Left lobe of liver (tissue), 2 donors: ENCODE measurements around the gene NUP205. TPM values are rescaled to one million over a fixed set of nuclear protein-coding genes. Genes with fewer than 3 reads are reported as not detected.

Experiments
- ATAC-seq: fragments of 200-7000 bp; cut with Tn5 transposase; one replicate; pipeline ENCODE4 v1.9.1; 2020; ENCODE audit warnings: mild to moderate bottlenecking, moderate library complexity
- DNase-seq: peaks from one replicate; pipeline ENCODE4 v3.0.0-alpha.2; 2020; ENCODE audit warnings: low spot score
- total RNA-seq: library from RNA; stranded (reverse); gene quantifications from one replicate; pipeline ENCODE4 v1.2.1, GENCODE V29; 2021
- donor health status: DM: no; HTN: no; CAD: no; lungs with moderate emphysema.
- donor health status: DM: no; HTN: yes; CAD: no.

Gene NUP205
- total RNA-seq, 1 donor from 2014 or later: 12.2 TPM

DNA sequence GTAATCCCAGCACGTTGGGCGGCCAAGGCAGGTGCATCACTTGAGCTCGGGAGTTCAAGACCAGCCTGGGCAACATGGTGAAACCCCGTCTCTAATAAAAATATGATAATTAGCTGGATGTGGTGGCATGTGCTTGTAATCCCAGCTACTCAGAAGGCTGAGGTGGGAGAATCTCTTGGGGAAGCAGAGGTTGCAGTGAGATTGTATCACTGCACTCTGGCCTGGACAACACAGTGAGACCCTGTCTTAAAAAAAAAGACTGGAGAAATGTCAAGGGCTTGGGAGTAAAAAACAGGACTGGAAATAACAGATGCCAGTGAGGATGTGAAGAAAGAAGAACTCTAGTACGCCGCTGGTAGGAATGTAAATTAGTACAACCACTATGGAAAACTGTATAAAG is 16.7 kb upstream of the NUP205 start:
- DNase-seq: no peak
- no peak for ATAC-seq

GRCh38 chr7:135550196-135550595 is 7.5 kb upstream of the NUP205 start:
- ATAC-seq (no peak), DNase-seq (no peak)

DNA sequence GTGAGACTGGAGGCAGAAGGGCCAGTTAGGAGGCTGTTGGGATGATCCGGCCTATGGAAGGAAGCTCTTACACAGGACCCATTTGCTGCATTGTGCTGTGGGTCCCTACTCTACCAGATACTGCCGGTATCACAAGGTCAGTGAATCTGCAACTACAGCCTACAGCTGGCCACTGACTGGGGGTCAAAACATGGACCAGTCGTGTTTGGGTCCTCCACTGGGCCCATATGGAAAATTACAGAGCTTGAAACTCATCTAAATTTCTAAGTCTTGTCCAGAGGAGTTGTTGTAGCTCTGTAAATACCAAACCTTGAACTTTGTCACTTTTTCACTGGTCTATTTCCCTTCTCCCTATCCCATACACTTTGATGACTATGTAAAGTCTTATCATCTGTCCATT is 5.6 kb upstream of the NUP205 start:
- DNase-seq: no peak
- ATAC-seq: no peak

DNA sequence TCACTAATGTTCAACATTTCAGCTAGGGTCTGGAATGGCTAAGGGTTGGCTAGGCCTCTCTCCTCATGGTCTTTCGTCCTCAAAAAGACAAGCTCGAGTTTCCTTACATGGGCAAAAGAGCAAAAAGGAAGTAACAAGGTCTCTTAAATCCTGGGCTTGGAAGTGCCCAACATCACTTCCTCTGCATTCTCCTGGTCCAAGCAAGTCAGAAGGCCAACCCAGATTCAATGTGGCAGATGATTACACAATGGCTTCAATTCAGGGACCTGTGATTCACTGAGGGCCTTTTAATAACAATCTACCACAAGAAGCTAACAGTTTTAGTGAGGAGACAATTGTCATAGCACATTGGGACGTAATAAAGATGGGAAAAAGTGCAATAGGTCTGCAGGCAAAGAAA is 4.4 kb upstream of the NUP205 start:
- ATAC-seq: no peak
- no peak for DNase-seq

DNA sequence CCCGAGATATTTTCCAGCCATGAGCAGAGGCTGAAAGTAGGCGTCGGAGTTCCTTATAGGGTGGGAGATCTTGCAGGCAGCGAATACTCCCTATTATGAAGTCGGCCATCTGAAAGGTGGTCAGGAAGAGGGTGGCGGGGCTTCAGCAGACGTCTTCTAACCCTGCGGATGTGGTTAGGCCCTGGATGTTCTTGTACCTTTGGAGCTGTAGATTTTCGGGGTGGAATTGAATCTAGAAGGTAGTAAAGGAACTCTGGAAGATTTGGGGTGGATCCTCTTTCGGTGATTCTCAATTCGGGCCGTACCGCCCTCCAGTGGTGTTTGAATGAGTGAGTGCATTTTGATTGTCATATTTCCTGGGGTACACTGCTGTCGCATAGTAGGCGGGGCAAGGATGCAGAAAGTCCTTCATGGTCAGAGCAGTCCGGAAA is 635 bp downstream of the NUP205 start:
- ATAC-seq (peak; percentile 62), DNase-seq (peak; percentile 48)

- DNase-seq (no peak), ATAC-seq (no peak)
Observed at GRCh38 chr7:135558881-135559280, 1.2 kb downstream of the NUP205 start.

DNA sequence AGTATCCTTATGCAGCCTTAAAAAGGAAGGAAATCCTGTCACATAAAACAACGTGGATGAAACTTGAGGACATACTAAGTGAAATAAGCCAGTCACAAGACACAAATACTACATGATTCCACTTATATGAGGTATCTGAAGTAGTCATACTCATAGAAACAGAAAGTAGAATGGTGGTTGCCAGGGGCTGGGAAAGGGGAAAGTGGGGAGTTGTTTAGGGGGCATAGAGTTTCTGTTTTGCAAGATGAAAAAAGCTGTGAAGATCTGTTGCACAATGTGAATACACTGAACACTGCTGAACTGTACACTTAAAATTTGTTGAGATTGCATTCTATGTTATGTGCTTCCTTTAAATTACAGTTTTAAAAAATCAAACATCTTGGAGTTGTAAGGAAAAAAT is 2.9 kb downstream of the NUP205 start:
- DNase-seq (no peak), ATAC-seq (no peak)

DNA sequence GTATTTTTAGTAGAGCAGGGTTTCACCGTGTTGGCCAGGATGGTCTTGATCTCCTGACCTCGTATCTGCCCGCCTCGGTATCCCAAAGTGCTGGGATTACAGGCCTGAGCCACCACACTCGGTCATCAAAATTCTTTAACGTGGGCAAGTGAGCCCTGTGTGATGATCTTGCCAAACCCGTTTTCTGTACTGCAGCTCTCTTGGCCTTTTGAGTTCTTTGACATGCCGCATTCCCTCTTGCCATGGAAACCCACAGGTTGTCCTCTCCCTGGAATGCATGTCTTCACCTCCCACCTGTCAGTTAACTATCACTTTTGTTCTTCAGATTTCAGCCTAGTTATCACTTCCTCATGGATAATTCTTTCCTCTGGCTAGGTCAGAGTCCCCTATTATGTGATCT is 5.0 kb downstream of the NUP205 start:
- ATAC-seq (no peak), DNase-seq (no peak)

GRCh38 chr7:135571834-135572233 is 14.1 kb downstream of the NUP205 start:
- ATAC-seq (no peak), DNase-seq (no peak)

DNA sequence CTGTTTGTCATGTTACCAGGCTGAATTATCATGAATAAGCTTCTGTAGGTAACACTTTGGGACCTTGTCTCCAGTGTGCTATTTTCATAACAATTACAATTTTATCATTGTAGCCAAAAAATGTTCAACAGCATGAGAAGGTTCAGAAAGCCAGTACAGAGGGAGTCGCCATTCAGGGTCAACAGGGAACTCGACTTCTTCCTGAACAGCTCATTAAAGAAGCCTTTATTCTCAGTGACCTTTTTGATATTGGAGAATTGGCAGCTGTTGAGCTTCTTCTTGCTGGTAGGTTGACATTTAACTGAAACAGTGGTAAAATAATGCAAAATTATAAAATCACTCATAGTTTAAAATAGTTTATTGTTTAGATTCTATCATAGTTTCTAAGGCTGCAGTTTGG is 15.8 kb downstream of the NUP205 start:
- ATAC-seq (no peak), DNase-seq (no peak)

- DNase-seq (no peak), ATAC-seq (no peak)
Observed at GRCh38 chr7:135575296-135575695, 17.6 kb downstream of the NUP205 start.

DNA sequence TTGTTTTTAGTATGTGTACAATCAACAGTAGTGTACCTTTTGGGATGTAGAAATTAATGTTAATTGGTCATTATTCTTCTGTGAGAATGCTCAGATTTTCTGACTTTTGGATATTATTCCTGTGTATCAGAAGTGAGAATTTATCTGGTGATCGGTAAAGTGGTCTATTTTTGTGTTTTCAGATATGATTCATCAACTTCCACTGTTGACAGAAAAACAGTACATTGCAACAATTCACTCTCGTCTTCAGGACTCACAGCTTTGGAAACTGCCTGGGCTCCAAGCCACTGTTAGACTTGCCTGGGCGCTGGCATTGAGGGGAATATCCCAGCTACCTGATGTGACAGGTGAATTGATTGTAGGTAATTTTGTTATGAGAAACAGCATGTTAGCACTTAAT is 20.9 kb downstream of the NUP205 start:
- ATAC-seq (no peak), DNase-seq (no peak)

DNA sequence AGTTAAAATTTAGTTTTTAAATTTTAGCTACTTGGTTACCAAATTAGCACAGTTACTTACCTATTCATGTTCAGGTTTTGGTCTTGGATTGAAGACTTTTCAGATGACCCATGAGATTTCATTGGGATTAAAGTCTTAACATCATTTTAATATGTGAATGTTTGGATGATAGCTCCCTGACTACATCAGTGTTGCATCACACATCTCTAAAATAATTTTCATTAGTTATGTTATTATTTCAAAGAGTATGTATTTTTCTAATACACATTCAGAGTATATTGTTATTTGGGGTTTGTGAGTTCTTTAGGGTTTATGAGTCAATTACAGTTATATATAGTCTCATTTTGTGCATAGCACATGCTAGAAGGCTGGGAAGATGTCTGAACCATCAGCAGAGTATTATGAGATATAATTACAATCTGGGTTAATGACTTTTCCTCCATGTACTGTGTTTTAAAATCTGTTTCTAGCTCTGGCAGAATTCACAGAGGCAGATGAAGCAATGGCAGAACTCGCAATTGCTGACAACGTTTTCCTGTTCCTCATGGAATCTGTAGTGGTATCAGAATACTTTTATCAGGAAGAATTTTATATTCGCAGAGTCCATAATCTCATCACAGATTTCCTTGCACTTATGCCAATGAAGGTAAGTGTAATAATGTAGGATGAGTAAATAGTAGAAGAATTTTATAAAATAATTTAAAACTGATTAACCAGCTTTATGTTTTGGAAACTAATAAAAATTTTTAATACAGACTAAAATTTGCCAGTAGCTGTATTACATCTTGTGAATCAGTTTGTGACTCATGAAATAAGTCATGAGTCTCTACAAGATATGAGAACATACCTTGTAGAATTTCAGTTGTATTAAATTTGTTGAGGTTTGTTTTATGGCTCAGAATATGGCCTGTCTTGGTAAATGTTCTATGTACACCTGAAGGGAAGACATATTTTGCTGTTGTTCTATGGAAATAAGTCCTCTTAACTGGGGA is 26.9 kb downstream of the NUP205 start:
- ATAC-seq (no peak), DNase-seq (no peak)

- no peak for DNase-seq
- no peak for ATAC-seq
Observed at GRCh38 chr7:135597181-135597925, 39.6 kb downstream of the NUP205 start.

DNA sequence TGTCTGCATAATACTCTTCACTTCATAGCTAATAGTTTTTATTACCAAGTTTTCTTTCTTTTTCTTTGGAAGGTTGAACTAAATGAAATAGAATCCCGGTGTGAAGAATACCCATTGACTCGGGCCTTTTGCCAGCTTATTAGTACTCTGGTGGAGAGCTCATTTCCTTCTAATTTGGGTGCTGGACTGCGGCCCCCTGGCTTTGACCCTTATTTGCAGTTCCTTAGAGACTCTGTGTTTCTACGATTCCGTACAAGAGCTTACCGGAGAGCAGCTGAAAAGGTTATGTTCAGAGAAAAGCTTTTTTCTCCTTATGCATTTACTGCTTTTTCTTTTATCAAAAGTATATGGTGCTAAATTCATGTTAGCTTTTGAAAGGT is 40.2 kb downstream of the NUP205 start:
- DNase-seq (no peak), ATAC-seq (no peak)

DNA sequence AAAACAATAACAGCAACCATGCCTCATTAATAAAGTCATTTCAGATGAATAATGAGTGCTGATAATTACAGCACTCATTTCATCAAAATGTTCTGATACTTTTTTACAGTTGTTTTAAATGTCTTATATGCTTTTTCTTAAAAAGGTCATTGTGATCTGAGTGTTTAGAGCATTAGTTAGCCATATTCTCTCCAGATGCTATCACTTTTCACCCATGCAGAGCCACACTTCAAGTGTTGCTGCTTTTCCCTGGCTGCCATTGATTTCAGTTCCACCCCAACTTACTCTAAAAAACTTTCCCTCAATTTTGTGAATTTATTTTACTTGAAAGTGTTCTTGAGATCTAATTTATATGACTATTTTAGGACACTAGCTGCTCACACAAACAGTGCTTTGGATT is 41.8 kb downstream of the NUP205 start:
- DNase-seq (no peak), ATAC-seq (no peak)

GRCh38 chr7:135600226-135600625 is 42.5 kb downstream of the NUP205 start:
- ATAC-seq (no peak), DNase-seq (no peak)

- ATAC-seq: no peak
Observed at GRCh38 chr7:135601182-135601581, 43.5 kb downstream of the NUP205 start.

GRCh38 chr7:135602304-135602703 is 44.6 kb downstream of the NUP205 start:
- DNase-seq (no peak), ATAC-seq (no peak)

More at GRCh38 chr7:135601182-135601581, 43.5 kb downstream of the NUP205 start:
- DNase-seq: no peak

DNA sequence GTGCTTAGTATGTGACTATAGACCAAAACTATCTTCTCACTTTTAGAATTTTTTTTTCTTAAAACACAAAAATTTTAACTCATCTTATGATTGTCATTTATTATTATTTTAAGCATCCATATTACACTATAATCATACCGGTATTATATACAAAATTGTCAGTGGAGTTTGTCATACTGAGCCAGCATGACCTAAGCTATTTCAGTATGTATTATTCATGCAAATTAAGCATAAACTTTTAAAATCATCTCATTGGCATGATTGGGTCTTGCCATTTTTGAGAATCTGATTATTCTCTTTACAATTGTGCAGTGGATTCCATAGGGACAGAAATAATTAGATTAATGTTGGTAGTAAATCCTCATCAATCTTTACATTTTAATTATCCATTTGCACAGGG is 58.4 kb downstream of the NUP205 start:
- no peak for ATAC-seq
- DNase-seq: no peak

DNA sequence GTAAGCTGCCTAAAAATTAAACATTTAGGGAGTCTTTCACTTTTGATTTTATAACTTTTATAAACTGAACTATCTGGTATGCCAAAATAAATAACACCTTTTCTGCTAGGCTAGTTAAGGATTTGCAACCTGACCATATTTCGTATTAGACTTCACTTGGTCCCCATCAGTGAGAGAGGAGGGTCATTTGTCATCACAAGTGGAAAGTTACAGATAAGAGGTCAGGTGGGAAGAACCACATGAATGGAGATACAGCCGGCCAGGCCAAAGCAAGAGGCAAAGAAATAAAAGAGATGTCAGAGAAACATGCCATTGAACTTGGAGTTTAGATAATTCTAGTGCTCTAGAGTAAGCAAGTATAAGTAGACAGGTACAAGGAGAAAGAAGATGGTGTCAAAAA is 60.1 kb downstream of the NUP205 start:
- no peak for DNase-seq
- no peak for ATAC-seq

- no peak for ATAC-seq
- DNase-seq: no peak
Observed at GRCh38 chr7:135618510-135618909, 60.8 kb downstream of the NUP205 start.
